K562 (cell line): ENCODE data around the gene AP3B2. TPM values are rescaled to one million over a fixed set of nuclear protein-coding genes. Genes with fewer than 3 reads are reported as not detected.

Experiments used
- CHD2 ChIP-seq: IDR thresholded peaks from 2 replicates; pipeline ENCODE4 v1.6.1; 2011; ENCODE audit warnings: low read depth, low read length
- FOXM1 ChIP-seq, 2 experiments: fragments of 450-650 bp in 1 of 2; sonication (generic) in 1 of 2; formaldehyde crosslinking in 1 of 2; IDR thresholded peaks; 2 replicates each; pipeline versions ENCODE4 v1.6.1 to v1.9.0; 2017 to 2022; ENCODE audit warnings: low read depth in 2 of 2, mild to moderate bottlenecking in 2 of 2, missing genetic modification reagents in 1 of 2, moderate library complexity in 1 of 2
- KDM4B ChIP-seq, 2 experiments: fragments of 450-650 bp in 1 of 2; sonication (generic) in 1 of 2; IDR thresholded peaks; 2 replicates each; pipeline ENCODE4 v1.6.1; 2016 to 2017; ENCODE audit warnings: borderline replicate concordance in 2 of 2, antibody characterized with exemption in 1 of 2, low read depth in 1 of 2, mild to moderate bottlenecking in 1 of 2
- NFIC ChIP-seq: fragments of 450-650 bp; IDR thresholded peaks from 2 replicates; pipeline ENCODE4 v1.6.1; 2017; ENCODE audit warnings: mild to moderate bottlenecking, inconsistent platforms
- STAG1 ChIP-seq: sonication (generic); formaldehyde crosslinking; IDR thresholded peaks from 2 replicates; pipeline ENCODE4 v1.5.0; 2020; ENCODE audit warnings: missing genetic modification reagents, borderline replicate concordance
- ZNF124 ChIP-seq: sonication (generic); formaldehyde crosslinking; IDR thresholded peaks from 2 replicates; pipeline ENCODE4 v1.8.1; 2022; ENCODE audit warnings: missing genetic modification reagents
- polyA plus RNA-seq, 8 experiments: library from polyadenylated mRNA; depleted of rRNA in 4 of 8; stranded (reverse) in 5 of 8; unstranded in 3 of 8; fragments of >200 nt; fragmentation: Nextera tagmentation in 2 of 8; fragmentation: Illumina TruSeq in 1 of 8; extraction: Ambion mirVana in 2 of 8; extraction: Trizol in 1 of 8; gene quantifications; 2 replicates each; pipeline versions ENCODE4 v1.2.1 to v1.2.3, GENCODE V29; 2011 to 2014; ENCODE audit warnings: inconsistent platforms in 1 of 8, missing spikeins in 1 of 8
- total RNA-seq, 7 experiments: library from RNA; depleted of rRNA in 6 of 7; stranded (reverse); fragments of >200 nt in 6 of 7; fragmentation: Illumina TruSeq in 2 of 7; extraction: Trizol in 2 of 7; gene quantifications; 2 replicates each; pipeline versions ENCODE4 v1.2.1 to v1.2.3, GENCODE V29; 2011 to 2021; ENCODE audit warnings: low replicate concordance in 1 of 7
- TF ChIP-seq, protein P1 (sequence below), 3 experiments: fragments of 200-800 bp in 1 of 3; sonication (Bioruptor generic) in 1 of 3; sonication (generic) in 1 of 3; formaldehyde crosslinking in 1 of 3; IDR thresholded peaks; 2 replicates each; pipeline versions ENCODE4 v1.6.1 to v1.8.0; 2016 to 2022; ENCODE audit warnings: mild to moderate bottlenecking in 2 of 3, missing compliant biosample characterization in 2 of 3, missing genetic modification characterization in 2 of 3, missing genetic modification reagents in 1 of 3
- TF ChIP-seq, protein P2 (sequence below), 2 experiments: fragments of 450-650 bp in 1 of 2; sonication (generic) in 1 of 2; formaldehyde crosslinking in 1 of 2; IDR thresholded peaks; 2 replicates each; pipeline versions ENCODE4 v1.7.1 to v1.9.0; 2016 to 2022; ENCODE audit warnings: inconsistent platforms in 1 of 2, mild to moderate bottlenecking in 1 of 2, missing genetic modification reagents in 1 of 2
- TF ChIP-seq, protein P3 (sequence below): fragments of 150-350 bp; conservative IDR thresholded peaks from 2 replicates; pipeline ENCODE4 v1.6.1; 2014; ENCODE audit warnings: low read length

AP3B2 gene
- total and polyA plus RNA-seq, 9 of the 15 experiments (the other 6 are each of a cell fraction or from before 2014, with no cell fraction given), result 0.03 to 0.15 (median 0.10) TPM; not detected in 2

DNA sequence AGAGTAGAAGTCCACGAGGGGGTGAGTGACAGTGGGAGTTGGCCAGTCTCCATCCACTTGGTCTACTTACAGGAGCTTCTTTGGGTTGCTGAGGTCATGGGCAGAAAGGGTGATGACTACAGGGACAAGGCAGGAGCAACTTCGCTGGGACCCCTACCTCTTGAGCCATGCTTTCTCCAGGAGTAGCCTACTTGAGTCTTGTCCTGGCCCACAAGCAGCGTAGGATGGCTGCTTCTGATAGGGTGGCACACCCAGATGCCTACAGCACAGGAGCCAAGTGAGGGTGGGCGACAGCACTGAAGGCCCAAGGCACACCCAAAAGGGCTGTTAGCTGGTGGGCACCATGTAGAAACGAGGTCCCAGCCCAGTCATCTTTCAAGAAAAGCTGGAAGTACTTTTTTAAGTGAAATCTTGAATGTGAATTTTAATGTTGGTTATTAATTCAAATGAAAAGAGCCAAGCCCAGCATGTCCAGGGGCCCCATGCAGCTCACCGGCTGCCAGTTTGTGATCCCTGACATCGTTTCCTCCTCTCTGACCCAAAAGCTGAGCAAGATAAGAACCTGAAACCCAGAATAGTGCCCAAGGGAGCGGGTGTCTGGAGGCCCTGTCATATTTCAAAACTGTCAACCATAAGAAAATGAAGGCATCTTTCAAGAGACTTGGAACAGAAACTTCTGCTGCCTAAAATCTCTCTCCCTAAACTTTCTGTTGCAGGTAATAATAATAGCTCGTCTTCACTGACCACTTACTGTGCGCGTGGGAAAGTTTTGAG is 60.3 kb downstream of the AP3B2 start (continued):
- no peak for TF ChIP-seq FOXM1 (IDR thresholded peaks at IDR 0.05; ENCODE audit: low read depth)
- TF ChIP-seq FOXM1 (CRISPR knock-in tag; IDR thresholded peaks at IDR 0.05; ENCODE audit: low read depth), result no peak
- TF ChIP-seq, protein P1, sequence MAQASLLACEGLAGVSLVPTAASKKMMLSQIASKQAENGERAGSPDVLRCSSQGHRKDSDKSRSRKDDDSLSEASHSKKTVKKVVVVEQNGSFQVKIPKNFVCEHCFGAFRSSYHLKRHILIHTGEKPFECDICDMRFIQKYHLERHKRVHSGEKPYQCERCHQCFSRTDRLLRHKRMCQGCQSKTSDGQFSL (CRISPR knock-in tag; IDR thresholded peaks at IDR 0.05), result no peak
- TF ChIP-seq, protein P1 (tag; IDR thresholded peaks at IDR 0.05), result no peak
- TF ChIP-seq STAG1 (CRISPR knock-in tag), result no peak
- TF ChIP-seq, protein P2, sequence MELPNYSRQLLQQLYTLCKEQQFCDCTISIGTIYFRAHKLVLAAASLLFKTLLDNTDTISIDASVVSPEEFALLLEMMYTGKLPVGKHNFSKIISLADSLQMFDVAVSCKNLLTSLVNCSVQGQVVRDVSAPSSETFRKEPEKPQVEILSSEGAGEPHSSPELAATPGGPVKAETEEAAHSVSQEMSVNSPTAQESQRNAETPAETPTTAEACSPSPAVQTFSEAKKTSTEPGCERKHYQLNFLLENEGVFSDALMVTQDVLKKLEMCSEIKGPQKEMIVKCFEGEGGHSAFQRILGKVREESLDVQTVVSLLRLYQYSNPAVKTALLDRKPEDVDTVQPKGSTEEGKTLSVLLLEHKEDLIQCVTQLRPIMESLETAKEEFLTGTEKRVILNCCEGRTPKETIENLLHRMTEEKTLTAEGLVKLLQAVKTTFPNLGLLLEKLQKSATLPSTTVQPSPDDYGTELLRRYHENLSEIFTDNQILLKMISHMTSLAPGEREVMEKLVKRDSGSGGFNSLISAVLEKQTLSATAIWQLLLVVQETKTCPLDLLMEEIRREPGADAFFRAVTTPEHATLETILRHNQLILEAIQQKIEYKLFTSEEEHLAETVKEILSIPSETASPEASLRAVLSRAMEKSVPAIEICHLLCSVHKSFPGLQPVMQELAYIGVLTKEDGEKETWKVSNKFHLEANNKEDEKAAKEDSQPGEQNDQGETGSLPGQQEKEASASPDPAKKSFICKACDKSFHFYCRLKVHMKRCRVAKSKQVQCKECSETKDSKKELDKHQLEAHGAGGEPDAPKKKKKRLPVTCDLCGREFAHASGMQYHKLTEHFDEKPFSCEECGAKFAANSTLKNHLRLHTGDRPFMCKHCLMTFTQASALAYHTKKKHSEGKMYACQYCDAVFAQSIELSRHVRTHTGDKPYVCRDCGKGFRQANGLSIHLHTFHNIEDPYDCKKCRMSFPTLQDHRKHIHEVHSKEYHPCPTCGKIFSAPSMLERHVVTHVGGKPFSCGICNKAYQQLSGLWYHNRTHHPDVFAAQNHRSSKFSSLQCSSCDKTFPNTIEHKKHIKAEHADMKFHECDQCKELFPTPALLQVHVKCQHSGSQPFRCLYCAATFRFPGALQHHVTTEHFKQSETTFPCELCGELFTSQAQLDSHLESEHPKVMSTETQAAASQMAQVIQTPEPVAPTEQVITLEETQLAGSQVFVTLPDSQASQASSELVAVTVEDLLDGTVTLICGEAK (IDR thresholded peaks at IDR 0.05), result no peak
- TF ChIP-seq, protein P2 (CRISPR knock-in tag; IDR thresholded peaks at IDR 0.05), result no peak
- no peak for TF ChIP-seq CHD2
- TF ChIP-seq NFIC, result no peak
- no peak for TF ChIP-seq ZNF124 (CRISPR knock-in tag)
- TF ChIP-seq KDM4B (IDR thresholded peaks at IDR 0.05; ENCODE audit: borderline replicate concordance in 2 of 2, low read depth in 1 of 2), result no peak
- TF ChIP-seq, protein P3, sequence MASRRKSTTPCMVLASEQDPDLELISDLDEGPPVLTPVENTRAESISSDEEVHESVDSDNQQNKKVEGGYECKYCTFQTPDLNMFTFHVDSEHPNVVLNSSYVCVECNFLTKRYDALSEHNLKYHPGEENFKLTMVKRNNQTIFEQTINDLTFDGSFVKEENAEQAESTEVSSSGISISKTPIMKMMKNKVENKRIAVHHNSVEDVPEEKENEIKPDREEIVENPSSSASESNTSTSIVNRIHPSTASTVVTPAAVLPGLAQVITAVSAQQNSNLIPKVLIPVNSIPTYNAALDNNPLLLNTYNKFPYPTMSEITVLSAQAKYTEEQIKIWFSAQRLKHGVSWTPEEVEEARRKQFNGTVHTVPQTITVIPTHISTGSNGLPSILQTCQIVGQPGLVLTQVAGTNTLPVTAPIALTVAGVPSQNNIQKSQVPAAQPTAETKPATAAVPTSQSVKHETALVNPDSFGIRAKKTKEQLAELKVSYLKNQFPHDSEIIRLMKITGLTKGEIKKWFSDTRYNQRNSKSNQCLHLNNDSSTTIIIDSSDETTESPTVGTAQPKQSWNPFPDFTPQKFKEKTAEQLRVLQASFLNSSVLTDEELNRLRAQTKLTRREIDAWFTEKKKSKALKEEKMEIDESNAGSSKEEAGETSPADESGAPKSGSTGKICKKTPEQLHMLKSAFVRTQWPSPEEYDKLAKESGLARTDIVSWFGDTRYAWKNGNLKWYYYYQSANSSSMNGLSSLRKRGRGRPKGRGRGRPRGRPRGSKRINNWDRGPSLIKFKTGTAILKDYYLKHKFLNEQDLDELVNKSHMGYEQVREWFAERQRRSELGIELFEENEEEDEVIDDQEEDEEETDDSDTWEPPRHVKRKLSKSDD, result no peak
